Ishikawa (cell line): ENCODE results near the gene CFAP52.

ENCODE experiments used
- CEBPB ChIP-seq: IDR thresholded peaks from 2 replicates; pipeline ENCODE4 v1.6.1; 2012
- CREB1 ChIP-seq: IDR thresholded peaks from 2 replicates; pipeline ENCODE4 v1.6.1; 2012; ENCODE audit warnings: low read depth
- EGR1 ChIP-seq: IDR thresholded peaks from 2 replicates; pipeline ENCODE4 v1.6.1; 2012
- EP300 ChIP-seq: IDR thresholded peaks from 2 replicates; pipeline ENCODE4 v1.6.1; 2012; ENCODE audit warnings: borderline replicate concordance
- FOXM1 ChIP-seq: IDR thresholded peaks from 2 replicates; pipeline ENCODE4 v1.6.1; 2012; ENCODE audit warnings: low read depth, borderline replicate concordance
- NFIC ChIP-seq: IDR thresholded peaks from 2 replicates; pipeline ENCODE4 v1.6.1; 2012
- RAD21 ChIP-seq: IDR thresholded peaks from 2 replicates; pipeline ENCODE4 v1.6.1; 2012; ENCODE audit warnings: low read depth
- TAF1 ChIP-seq: IDR thresholded peaks from 2 replicates; pipeline ENCODE4 v1.6.1; 2012; ENCODE audit warnings: low read depth, mild to moderate bottlenecking
- TCF12 ChIP-seq: IDR thresholded peaks from 2 replicates; pipeline ENCODE4 v1.6.1; 2012; ENCODE audit warnings: low read depth
- TEAD4 ChIP-seq: IDR thresholded peaks from 2 replicates; pipeline ENCODE4 v1.6.1; 2012
- USF1 ChIP-seq: IDR thresholded peaks from 2 replicates; pipeline ENCODE4 v1.6.1; 2012
- YY1 ChIP-seq: IDR thresholded peaks from 2 replicates; pipeline ENCODE4 v1.6.1; 2012; ENCODE audit warnings: low read depth
- ZBTB7A ChIP-seq: IDR thresholded peaks from 2 replicates; pipeline ENCODE4 v1.6.1; 2012; ENCODE audit warnings: low read depth
- TF ChIP-seq, protein P1 (sequence below): IDR thresholded peaks from 2 replicates; pipeline ENCODE4 v1.6.1; 2012
- TF ChIP-seq, protein P2 (sequence below): IDR thresholded peaks from 2 replicates; pipeline ENCODE4 v1.6.1; 2012; ENCODE audit warnings: low read depth, mild to moderate bottlenecking

Gene CFAP52

GRCh38 chr17:9564104-9564503 lies 12.3 kb upstream of the CFAP52 start:
- no peak for TF ChIP-seq EP300
- TF ChIP-seq TEAD4 = no peak
- TF ChIP-seq USF1 = no peak
- no peak for TF ChIP-seq CEBPB
- TF ChIP-seq TAF1 = no peak
- TF ChIP-seq TCF12 = no peak
- TF ChIP-seq NFIC = no peak
- no peak for TF ChIP-seq ZBTB7A
- TF ChIP-seq, protein P1, sequence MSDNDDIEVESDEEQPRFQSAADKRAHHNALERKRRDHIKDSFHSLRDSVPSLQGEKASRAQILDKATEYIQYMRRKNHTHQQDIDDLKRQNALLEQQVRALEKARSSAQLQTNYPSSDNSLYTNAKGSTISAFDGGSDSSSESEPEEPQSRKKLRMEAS = no peak
- TF ChIP-seq, protein P2, sequence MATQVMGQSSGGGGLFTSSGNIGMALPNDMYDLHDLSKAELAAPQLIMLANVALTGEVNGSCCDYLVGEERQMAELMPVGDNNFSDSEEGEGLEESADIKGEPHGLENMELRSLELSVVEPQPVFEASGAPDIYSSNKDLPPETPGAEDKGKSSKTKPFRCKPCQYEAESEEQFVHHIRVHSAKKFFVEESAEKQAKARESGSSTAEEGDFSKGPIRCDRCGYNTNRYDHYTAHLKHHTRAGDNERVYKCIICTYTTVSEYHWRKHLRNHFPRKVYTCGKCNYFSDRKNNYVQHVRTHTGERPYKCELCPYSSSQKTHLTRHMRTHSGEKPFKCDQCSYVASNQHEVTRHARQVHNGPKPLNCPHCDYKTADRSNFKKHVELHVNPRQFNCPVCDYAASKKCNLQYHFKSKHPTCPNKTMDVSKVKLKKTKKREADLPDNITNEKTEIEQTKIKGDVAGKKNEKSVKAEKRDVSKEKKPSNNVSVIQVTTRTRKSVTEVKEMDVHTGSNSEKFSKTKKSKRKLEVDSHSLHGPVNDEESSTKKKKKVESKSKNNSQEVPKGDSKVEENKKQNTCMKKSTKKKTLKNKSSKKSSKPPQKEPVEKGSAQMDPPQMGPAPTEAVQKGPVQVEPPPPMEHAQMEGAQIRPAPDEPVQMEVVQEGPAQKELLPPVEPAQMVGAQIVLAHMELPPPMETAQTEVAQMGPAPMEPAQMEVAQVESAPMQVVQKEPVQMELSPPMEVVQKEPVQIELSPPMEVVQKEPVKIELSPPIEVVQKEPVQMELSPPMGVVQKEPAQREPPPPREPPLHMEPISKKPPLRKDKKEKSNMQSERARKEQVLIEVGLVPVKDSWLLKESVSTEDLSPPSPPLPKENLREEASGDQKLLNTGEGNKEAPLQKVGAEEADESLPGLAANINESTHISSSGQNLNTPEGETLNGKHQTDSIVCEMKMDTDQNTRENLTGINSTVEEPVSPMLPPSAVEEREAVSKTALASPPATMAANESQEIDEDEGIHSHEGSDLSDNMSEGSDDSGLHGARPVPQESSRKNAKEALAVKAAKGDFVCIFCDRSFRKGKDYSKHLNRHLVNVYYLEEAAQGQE = no peak
- TF ChIP-seq YY1 = no peak
- TF ChIP-seq EGR1 = no peak

DNA sequence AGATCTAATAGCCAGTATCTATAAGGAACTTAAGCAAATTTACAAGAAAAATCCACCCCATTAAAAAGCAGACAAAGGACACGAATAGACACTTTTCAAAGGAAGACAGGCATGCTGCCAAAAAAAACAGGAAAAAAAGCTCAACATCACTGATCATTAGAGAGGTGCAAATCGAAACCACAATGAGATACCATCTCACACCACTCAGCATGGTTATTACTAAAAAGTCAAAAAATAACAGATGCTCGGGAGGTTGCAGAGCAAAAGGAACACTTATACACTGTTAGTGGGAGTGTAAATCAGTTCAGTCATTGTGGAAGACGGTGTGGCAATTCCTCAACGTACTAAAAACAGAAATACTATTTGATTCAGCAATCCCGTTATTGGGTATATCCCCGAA lies 10.4 kb upstream of the CFAP52 start:
- TF ChIP-seq TEAD4 = no peak
- TF ChIP-seq, protein P2 = no peak
- no peak for TF ChIP-seq CEBPB
- no peak for TF ChIP-seq YY1
- TF ChIP-seq, protein P1 = no peak
- TF ChIP-seq TCF12 = no peak
- no peak for TF ChIP-seq NFIC
- no peak for TF ChIP-seq ZBTB7A
- TF ChIP-seq CREB1 = no peak
- TF ChIP-seq EP300 = no peak
- TF ChIP-seq RAD21 = no peak

DNA sequence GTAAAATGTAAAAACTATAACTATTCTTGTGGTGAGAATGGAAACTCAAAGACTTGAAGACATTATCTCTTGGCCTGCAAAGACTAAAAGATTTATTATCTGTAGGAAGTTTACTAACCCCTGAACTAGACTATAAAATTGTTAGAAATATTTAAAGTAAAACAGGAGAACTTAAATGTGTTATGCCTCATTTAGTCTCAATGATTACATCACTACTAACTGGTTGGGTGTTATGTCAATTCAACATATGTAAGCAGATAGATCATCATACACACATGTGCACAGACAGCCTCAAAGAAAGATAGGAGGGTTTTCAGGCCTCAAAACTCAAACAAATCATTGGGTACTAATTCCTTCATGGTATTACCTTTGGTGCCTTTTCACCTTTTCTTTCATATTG lies 8.4 kb upstream of the CFAP52 start:
- TF ChIP-seq FOXM1 = no peak
- TF ChIP-seq CREB1 = no peak
- TF ChIP-seq TAF1 = no peak
- TF ChIP-seq TEAD4 = no peak
- TF ChIP-seq, protein P1 = no peak
- TF ChIP-seq, protein P2 = no peak
- TF ChIP-seq USF1 = no peak
- TF ChIP-seq ZBTB7A = no peak
- no peak for TF ChIP-seq EP300
- no peak for TF ChIP-seq EGR1
- no peak for TF ChIP-seq NFIC
- no peak for TF ChIP-seq TCF12
- no peak for TF ChIP-seq YY1
- TF ChIP-seq CEBPB = no peak
- no peak for TF ChIP-seq RAD21

DNA sequence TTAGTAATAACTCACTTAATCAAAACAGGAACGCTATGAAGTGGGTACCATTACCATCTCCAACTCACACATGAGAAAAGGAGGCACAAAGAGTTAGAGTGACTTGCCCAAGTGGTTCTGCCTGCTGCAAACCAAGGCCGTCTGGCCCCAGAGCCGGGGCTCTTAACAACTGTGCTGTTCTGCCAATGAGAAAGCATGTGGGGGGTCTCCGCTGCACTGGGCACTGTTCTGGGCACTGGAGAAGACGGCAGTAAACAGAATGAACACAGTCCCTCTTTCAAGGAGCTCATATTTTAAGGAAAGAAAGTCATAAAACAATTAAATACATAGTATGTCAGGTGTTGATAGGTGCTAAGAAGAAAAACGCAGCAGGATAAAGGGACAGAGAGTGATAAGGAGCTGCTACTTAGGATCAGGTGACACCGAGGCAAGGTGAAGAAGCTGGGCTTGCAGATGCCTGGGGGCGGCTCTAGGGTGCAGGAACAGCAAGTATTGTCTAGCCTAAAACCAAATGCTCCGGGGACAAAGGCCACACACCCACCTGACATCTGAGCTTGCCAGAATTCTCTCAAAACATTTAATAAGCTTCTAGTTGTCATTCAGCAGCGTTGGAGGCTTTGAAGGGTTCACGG lies 7.4 kb upstream of the CFAP52 start:
- TF ChIP-seq NFIC (no peak), EGR1 (no peak), TCF12 (no peak), YY1 (no peak), FOXM1 (no peak), TAF1 (no peak), RAD21 (no peak)
- TF ChIP-seq, protein P2 = no peak
- TF ChIP-seq, protein P1 = no peak
